GM18909 (cell line): ENCODE measurements around the gene SULT2B1.
A peak's percentile ranks its signal among the peaks of the same experiment; 100 is the strongest.
"Not testable (repeated sequence)": the region's sequence is repeated elsewhere in the genome, so short reads cannot be mapped to it uniquely, and the experiment has no call there.

Source experiments
- ATAC-seq: cut with Tn5 transposase; IDR thresholded peaks from one replicate; pipeline ENCODE4 v1.9.1; 2021; ENCODE audit warnings: mild to moderate bottlenecking; ENCODE audit not compliant: unreplicated experiment, poor library complexity

SULT2B1 gene

DNA sequence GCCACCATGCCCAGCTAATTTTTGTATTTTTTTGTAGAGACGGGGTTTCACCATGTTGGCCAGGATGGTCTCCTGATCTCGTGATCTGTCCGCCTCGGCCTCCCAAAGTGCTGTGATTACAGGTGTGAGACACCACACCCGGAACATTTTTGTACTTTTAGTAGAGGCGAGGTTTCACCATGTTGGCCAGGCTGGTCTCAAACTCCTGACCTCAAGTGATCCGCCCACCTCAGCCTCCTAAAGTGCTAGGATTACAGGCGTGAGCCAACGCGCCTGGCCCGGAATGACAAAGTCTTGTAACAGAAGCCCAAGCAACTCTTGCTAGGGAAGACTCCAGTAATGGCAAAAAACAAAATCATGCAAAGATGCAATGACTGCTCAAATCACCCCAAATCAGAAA lies 80.3 kb downstream of the SULT2B1 start:
- not testable (repeated sequence) for ATAC-seq

DNA sequence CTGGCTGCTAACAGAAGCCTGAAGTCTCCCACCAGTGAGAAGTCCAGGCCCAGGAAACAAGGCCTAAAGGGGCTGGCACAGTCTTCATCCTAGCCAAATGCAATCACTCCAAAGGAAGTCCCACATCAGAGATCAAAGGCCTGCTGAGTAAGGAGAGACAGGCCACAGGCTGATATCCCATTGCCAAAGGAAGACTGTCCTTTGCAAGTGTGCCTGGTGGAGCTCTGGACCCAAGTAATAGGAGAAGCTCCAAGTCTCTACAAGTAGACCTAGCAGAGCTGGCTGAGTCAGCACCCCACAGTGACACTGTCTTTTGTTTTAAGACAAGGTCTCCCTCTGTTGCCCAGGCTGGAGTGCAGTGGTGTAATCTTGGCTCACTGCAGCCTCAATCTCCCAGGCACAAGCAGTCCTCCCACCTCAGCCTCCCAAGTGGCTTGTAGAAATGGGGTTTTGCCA lies 80.7 kb downstream of the SULT2B1 start:
- ATAC-seq = no peak

DNA sequence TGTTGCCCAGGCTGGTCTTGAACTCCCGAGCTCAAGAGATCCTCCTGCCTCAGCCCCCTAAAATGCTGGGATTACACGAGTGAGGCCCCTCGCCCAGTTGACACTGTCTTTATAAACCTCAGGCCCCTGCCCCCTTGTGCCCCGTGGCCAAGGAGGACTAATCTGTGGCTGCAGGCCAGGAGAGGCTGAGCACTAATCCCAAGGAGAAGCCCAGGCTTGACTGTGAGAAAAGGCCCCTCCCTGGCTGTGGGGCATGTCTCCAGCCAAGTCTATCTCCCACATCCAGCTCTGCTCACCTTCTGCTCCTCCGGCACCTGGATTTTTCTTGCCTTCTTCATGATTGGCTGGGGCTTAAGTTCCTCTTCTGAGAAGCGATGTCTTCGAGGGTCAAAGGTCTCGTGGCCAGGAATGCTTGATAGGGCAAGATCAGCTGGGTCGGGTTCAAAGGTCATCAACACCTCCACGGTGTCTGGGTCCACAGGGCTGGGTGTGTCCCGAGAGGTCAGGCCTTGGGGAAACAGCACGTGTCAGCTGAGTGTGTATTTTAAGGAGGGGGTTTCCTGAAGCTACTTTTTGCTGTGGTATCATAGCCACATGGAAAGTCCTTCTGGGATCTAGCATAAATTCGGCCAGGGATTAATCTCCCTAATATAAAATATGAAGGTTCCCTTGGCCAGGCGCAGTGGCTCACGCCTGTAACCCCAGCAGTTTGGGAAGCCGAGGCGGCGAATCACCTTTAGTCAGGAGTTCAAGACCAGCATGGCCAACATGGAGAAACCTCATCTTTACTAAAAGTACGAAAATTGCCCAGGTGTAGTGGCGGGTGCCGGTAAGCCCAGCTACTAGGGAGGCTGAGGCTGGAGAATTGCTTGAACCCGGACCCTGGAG lies 81.4 kb downstream of the SULT2B1 start:
- no peak for ATAC-seq

DNA sequence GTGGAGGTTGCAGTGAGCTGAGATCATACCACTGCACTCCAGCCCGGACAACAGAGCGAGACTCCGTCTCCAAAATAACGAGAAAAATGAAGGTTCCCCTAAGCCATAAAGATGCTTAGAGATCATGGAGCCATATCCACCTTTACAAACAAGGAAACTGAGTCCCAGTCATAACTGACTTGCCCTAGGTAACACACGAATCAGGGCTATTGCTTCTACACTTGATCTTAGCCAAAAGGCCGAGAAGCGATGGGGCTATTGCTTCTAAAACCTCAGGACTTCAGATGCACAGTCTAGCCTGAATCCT lies 82.0 kb downstream of the SULT2B1 start:
- no peak for ATAC-seq

DNA sequence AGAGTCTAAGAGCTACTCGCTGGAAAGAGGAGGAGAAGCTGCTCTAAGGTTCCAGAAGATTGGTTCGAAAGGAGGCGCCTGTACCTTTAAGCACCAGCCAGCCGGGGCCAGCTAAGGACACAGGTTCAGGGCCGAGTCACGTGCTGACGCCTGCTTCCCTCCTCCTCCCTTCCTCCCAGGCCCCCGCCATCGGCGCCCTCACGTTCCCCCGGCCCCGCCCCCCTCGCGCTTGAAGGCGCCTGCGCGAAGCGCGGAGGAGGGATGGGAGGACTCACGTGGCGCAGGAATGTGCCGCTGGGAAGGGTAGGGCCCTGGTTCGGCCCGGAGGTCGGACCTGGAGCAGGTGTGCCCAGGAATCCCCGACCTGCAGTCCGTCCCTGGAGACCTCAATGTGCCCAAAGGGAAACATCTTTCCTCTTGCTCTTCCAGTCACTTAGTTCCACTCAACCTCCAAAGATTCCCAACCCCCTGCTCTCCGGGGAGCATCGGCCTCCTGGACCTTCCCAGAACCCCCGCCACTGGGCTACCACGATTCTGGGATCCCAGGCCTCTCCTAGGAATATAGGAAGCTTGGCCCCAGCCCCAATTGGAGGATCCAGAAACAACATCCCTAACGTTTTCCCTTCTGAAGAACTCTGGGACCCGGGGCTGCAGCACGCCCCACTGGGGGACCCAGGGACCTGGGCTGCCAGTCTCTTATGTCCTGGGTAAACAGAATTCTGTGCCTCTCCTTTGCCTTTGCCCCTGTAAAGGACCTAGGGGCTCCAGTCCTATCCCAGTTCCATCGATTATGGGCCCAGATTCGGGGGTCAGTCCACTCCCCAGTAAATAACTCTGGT lies 82.7 kb downstream of the SULT2B1 start:
- peak; percentile 20 for ATAC-seq

DNA sequence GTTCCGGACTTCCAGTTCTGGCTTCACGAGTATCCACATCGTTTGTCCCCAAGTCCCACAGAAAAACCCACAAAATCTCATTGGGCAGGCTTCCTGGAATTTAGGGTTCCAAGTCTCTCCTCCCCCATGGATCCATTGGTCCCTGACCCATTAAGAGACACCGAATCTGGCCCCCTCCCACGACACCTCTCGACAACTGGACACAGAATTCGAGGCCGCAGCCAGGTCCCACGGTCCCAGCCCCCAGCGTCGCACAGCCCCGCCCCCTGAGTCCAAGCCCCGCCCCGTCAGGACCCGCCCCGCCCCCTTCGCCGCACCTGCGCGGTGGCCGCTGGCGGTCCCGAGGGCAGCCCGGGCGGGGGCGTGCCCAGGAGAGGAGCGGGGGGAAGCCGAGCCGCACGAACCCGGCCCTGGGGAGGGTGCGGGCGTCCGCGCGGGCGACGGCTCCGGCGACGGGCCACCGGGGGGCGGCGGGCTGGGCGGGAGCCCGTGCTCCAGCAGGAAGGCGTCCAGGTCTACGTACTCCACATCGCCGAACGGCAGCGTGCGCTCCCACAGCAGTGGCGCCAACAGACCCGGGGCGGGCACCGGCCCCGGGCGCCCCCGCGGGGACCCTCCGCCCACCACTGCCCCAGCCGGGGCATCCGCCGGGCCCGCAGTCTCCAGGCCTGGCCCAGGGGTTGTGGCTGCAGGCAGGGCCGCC lies 83.4 kb downstream of the SULT2B1 start:
- ATAC-seq = no peak

DNA sequence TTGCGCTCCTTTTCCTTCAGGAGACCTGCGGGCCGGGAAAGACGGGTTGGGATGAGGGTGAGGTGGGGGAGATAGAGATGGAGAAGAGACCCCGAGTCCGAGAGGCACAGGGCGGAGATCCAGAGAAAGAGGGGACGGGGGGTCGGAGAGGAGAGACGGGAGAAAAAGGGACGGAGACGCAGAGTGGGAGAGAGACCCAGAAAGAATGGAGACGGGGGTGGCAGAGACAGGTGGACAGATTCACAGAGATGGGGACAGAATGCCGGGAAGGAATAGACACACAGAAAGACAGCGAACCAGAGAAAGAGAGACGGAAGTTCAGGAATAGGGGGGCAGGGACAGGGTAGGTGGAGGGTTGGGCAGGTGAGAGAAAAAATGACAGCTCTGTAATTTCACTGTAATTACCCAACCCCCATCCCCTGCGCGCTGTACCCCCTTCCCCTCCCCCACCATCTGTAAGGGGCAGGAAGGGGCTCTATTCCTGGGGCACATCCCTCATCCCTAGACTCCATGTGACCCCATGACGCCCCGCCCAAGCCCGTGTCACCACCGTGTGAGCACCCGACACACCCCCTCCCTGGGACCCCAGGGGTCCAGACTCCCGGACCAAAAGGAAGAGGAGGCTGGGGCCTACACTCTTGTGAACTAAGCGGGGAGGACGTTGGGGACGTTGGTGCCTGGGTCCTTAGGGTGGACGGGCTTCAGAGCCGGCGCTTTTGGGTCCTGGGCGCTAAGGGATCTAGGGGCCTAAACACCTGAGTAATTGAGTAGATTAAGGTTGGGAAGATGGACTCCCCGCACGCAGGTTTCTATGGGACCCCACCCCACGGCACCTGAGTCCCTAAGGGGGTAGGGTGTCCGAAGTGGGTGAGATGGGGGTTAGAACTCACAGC lies 84.2 kb downstream of the SULT2B1 start:
- ATAC-seq = no peak

DNA sequence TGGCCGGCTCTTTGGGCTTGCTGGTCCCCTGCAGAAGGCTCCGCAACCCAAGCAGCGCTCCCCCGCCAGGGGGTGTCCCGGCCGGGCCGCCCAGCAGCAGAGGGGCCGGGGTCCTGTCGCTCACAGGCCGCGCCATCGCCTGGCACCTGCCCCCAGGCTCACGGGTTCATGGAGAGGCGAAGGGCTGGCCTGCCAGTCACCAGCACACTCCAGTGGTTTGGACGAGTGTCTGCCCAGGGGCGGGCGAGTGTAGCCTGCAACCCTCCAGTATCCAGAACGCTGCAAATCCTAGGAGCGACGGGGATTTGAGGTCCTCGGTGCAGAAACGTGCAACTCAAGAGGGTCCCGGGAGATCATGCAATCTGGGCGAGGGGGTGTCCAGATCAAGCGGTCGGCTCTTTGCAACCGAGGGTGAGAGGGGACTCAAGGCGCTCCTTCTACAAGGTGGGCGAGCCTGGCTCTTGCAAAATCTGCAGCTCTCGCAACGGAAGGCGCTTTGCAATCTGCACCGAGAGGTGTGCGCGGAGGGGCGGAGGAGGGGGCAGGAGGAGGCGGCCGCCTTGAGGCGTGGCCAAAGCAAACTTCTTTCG lies 85.0 kb downstream of the SULT2B1 start, which contains the start of gene DBP:
DBP (minus strand) TSS at position 521 of the 590 bp plus-strand sequence; CDS start at position 136, 385 bp downstream.
- no peak for ATAC-seq

DNA sequence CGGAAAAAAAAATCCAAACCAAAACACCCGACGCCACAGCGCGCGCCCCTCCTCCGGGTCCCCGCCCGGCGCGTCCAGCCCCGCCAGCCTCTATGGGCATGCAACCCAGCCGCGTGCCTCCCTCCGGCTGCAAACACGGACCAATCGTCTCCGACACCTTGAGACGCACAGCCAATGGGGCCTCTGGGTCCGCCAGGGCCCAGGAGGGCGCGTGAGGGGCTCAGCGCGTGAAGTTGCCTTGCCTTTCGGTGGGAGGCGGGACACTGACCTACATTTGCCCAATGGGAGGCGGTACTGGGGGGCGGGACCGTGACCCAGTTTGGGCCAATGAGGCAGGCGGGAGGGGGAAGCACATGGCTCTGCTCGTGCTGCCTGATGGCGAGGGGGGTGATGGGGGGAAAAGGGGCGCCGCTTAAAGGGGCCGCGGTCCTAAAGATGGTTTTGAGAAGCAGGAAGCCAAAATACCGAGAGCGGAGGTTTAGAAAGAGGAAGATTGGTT lies 85.5 kb downstream of the SULT2B1 start:
- ATAC-seq = peak; percentile 79

DNA sequence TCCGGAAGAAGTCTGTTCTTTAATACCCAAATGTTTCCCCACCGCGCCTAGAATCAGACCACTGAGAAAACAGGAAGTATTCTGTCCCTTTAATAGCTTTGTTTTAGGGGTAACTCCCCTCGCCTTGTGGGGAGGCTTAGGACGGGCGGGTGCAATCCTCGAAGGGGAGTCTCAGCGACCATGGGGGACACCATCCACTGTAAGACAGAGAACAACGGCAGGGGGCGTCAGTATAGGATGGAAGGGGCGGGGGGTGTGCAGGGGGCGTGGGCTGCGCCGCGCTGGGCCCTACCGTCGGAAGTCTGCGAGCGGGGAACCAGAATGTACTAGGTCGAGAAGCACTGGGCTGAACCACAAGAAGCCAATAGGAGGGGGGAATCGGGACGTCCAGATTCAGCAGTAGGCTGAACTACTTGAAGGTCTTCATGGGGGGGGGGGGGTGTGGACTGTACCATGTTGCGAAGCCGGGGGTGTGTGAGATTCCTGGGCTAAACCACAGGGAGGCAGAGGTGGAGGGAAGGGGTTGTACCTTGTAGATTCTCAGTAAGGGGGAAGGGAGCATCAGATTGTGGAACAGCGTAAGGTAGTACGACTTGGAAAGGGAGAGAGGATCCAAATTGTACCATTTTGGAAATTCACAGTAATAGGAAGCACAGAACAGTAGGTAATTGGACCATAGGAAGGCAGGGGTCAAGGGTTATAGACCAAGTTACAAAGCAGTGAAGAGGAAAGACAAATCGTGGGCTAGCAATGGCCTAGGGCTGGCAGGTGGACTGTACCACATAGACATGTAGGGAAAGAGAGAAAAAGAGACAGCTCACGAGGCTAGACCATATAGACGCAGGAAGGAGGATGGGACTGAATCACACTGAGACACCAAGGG lies 86.2 kb downstream of the SULT2B1 start:
- peak; percentile 19 for ATAC-seq

DNA sequence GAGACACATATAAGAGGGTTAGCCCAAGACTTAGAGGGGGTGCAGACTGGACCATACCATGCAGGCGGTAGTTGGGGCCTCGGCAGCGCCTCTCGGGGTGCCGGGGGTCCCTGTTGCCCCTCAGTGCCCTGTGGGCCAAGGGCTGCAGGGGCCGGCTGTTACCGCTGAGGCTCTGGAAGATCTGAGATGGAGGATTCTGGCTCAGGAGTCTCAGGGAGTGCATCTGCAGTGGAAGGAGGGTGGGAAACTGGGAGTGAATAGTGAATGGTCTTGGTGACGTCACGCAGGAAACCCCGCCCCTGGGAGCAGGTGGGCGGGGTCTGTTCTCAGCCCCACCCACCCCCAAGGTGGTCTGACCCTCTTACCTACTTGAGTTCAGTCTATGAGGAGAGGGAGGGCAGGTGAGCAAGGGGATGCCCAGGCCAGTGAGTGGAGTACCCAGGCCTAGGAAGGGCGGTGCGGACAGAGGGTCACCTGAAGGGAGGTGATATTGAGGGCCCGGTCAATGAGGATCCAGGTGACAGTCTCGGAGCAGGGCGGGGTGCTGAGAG lies 86.9 kb downstream of the SULT2B1 start:
- ATAC-seq = no peak

DNA sequence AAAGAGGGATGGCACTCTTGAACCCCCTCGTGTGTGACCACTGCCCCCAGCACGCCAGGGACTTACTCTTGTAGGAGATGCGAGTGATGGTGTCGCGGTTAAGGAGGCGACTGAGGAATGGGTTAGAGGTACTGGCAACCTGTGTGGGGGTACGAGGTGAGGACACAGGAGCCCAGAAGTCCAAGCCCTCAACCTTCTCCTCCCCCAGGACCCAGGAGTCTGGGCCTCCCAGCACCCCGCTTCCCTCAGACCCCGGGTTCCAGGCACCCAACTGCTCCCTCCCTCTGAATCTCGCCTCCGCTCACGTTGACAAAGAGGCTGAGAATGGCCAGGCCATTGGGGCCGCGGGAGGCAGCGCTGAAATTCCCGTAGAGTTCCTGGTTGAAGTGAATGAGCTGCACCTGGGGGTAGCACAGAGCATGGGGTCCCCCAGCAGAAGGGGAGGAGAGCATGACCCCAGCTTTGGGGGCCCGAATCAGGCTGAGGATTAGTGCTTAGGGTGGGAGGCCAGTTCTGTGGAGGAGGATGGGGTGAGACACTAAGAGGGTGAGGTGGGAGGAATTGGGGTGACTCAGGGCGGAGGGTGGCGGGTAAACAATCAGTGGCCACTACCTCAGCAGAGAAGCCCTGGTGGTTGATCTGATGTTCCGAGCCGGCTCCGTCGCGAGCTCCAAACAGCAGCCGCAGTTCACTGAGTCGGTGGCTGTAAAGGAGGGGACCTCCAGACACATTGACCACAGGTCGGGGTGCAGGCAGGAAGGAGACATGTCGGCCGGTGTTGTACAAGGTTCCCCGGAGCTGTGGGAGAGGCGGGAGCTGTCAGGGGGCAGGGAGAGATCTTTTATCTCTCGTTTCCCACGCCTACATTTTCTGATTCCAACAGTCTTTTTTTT lies 87.8 kb downstream of the SULT2B1 start:
- no peak for ATAC-seq

DNA sequence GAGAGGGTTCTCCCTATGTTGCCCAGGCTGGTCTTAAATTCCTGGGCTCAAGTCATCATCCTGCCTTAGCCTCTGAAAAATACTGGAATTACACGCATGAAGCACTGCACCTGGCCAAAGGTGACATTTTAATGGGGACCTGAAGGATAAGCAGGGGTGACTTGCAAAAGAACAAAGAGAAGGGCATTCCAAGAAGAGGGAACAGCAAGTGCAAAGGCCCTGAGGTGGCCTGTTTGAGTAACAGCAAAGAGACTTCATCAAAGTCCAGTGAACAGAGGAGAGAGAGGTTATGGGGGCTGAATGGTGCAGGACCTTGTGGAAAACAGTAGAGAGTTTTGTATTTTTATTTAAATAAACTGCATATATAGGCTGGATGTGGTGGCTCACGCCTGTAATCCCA lies 89.9 kb downstream of the SULT2B1 start:
- no peak for ATAC-seq

DNA sequence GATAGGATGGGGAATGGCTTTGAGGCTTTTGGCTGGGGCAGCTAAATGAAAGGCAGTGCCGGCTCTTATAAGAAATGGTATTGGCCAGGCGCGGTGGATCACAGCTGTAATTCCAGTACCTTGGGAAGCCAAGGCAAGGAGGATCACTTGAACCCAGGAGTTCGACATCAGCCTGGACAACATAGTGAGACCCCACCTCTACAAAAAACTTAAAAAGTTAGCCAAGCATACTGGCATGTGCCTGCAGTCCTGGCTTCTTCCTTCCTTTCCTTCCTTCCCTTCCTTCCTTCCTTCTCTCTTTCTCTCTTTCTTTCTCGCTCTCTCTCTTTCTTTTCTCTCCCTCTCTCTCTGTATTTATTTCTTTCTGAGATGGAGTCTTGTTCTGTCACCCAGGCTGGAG lies 90.9 kb downstream of the SULT2B1 start:
- ATAC-seq = no peak

DNA sequence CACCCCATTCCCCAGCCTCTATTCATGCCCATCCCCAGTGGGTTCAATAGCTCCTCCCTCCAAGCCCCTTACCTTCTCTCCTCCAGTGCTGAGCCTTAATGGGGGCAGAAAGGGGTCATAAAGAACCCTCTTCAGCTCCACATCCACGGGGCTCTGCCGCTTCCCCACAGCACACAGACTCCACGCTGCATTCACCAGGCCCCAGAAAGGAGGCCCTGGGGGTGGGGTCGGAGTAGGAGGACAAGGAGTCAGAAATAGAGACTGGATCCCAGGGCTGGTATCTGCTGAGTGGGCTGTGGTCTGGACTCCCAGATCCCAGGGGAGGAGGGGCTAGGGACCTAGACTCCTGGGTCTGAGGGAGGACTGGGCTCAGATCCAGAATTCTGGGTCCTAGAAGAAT lies 92.4 kb downstream of the SULT2B1 start:
- no peak for ATAC-seq

DNA sequence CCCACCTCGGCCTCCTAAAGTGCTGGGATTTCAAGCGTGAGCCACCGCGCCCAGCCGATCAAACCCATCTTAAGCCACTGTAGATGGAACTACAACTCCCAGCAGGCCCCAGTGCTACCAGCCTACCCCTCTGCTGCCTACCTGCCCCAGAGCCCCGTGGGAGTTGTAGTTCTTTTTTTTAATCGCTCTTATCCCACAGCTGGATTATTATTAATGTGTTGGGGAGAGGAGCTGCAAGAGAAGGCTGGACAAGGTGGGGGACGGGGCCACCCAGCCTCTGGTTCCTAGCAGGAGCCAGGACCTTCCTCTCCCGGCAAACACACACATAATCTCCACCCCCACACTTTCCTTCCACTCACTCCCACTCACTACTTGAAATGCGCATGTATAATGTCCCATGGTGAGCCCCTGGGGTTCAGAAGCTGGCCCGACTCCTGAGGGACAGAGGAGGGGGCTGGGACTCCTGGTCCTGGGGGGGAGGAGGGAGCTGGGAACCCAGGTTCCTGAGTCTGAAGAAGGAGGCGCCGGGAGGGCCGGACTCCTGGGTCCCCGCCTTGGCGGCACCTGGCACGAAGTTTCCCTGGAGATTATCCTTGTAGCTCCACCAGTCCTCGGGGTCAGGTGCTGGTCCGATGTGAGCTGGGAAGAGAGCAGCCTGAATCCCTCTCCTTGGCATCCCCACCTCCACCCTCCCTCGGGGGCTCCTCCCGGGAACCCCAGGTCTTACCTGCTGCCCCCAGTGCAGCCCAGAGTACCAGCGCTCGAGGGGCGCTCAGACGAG lies 93.1 kb downstream of the SULT2B1 start:
- no peak for ATAC-seq
